GM12878 (cell line): Measurements from ENCODE around the gene MVB12B. TPM values are rescaled to one million over a fixed set of nuclear protein-coding genes. Genes with fewer than 3 reads are reported as not detected.

Experiments used
- ATAC-seq: fragments of 200-7000 bp; cut with Tn5 transposase; 3 replicates; pipeline ENCODE4 v1.9.1; 2020; ENCODE audit warnings: mild to moderate bottlenecking, moderate library complexity
- BruUV-seq: library from RNA; stranded (reverse); fragments of 400-500 nt; replicated peaks from 2 replicates; lab custom pipeline; 2021; lab: Mats Ljungman, UMichigan
- CTCF ChIA-PET: fragments of 300-600 bp; sonication (Branson Sonifier 250); formaldehyde crosslinking; extraction: SDS; loops from one replicate; lab custom pipeline; 2021; ENCODE audit warnings: inconsistent platforms; lab: Yijun Ruan, JAX
- POLR2A ChIA-PET: fragments of 350-600 bp; formaldehyde crosslinking; extraction: SDS; loops from one replicate; lab custom pipeline; 2021; ENCODE audit warnings: inconsistent platforms; lab: Charles Lee
- RAD21 ChIA-PET: fragments of 300-600 bp; sonication (Branson Sonifier 250); formaldehyde crosslinking; loops from one replicate; lab custom pipeline; 2023; ENCODE audit warnings: antibody characterized with exemption; ENCODE audit not compliant: unreplicated experiment; lab: Charles Lee
- SMC1A ChIA-PET: fragments of 300-600 bp; sonication (Branson Sonifier 250); formaldehyde crosslinking; loops from one replicate; lab custom pipeline; 2023; ENCODE audit not compliant: unreplicated experiment, uncharacterized antibody; lab: Charles Lee
- DNase-seq: peaks from one replicate; pipeline ENCODE4 v3.0.0-alpha.2; 2011; ENCODE audit warnings: low read depth, low spot score
- FAIRE-seq: peaks from 3 replicates; lab custom pipeline; 2011; peaks lifted over from hg19 to GRCh38; lab: Jason Lieb, UNC
- H2AFZ ChIP-seq: 2 replicates; pipeline ENCODE4 v1.6.0; 2011; ENCODE audit warnings: low read depth, low read length, control low read depth; ENCODE audit not compliant: control insufficient read depth
- H3K27ac ChIP-seq: 2 replicates; pipeline ENCODE4 v1.5.1; 2011; ENCODE audit warnings: control low read depth; ENCODE audit not compliant: control insufficient read depth, insufficient read depth
- H3K27me3 ChIP-seq, 2 experiments: replicated peaks in 1 of 2; 2 replicates each; pipeline versions ENCODE4 v1.6.0 to v1.6.1; 2011; ENCODE audit warnings: low read length in 1 of 2; ENCODE audit not compliant: control insufficient read depth in 2 of 2, insufficient read depth in 2 of 2
- H3K36me3 ChIP-seq, 2 experiments: 2 replicates each; pipeline ENCODE4 v1.5.1; 2011; ENCODE audit warnings: low read length in 1 of 2; ENCODE audit not compliant: control insufficient read depth in 2 of 2, insufficient read depth in 2 of 2
- H3K4me1 ChIP-seq: 2 replicates; pipeline ENCODE4 v1.6.1; 2011; ENCODE audit warnings: mild to moderate bottlenecking, low read length, moderate library complexity, mixed read lengths; ENCODE audit not compliant: control insufficient read depth, insufficient read depth
- H3K4me2 ChIP-seq: 2 replicates; pipeline ENCODE4 v1.6.0; 2011; ENCODE audit warnings: control low read depth; ENCODE audit not compliant: control insufficient read depth, insufficient read depth
- H3K4me3 ChIP-seq: fragments of 200-600 bp; sonication (generic); 2 replicates; pipeline ENCODE4 v1.5.1; 2016
- H3K79me2 ChIP-seq: 2 replicates; pipeline ENCODE4 v1.6.0; 2011; ENCODE audit warnings: low read length; ENCODE audit not compliant: control insufficient read depth, insufficient read depth
- H3K9ac ChIP-seq: 2 replicates; pipeline ENCODE4 v1.8.0; 2011; ENCODE audit warnings: low read length, control low read depth, mixed read lengths; ENCODE audit not compliant: control insufficient read depth, insufficient read depth
- H3K9me3 ChIP-seq: replicated peaks from 3 replicates; pipeline ENCODE4 v1.5.1; 2011; ENCODE audit warnings: mild to moderate bottlenecking, low read length; ENCODE audit not compliant: control insufficient read depth, insufficient read depth
- H4K20me1 ChIP-seq: 2 replicates; pipeline ENCODE4 v1.6.0; 2011; ENCODE audit not compliant: control insufficient read depth, insufficient read depth
- CBX5 ChIP-seq: sonication (generic); IDR thresholded peaks from 2 replicates; pipeline ENCODE4 v1.6.1; 2016; ENCODE audit warnings: low read depth, moderate library complexity, mild to moderate bottlenecking, inconsistent platforms
- FOXK2 ChIP-seq: fragments of 450-650 bp; IDR thresholded peaks from 2 replicates; pipeline ENCODE4 v1.6.1; 2017; ENCODE audit warnings: mild to moderate bottlenecking, moderate library complexity
- JUND ChIP-seq: IDR thresholded peaks from 2 replicates; pipeline ENCODE4 v1.6.1; 2012; ENCODE audit warnings: low read depth, mild to moderate bottlenecking, low read length, improper control_type of control experiment, moderate library complexity
- KDM1A ChIP-seq: fragments of 200-600 bp; sonication (generic); IDR thresholded peaks from 2 replicates; pipeline ENCODE4 v1.6.1; 2016; ENCODE audit warnings: borderline replicate concordance
- MTA3 ChIP-seq: IDR thresholded peaks from 2 replicates; pipeline ENCODE4 v1.6.1; 2012; ENCODE audit warnings: low read length, inconsistent platforms, borderline replicate concordance
- NFIC ChIP-seq: IDR thresholded peaks from 2 replicates; pipeline ENCODE4 v1.6.1; 2012; ENCODE audit warnings: low read depth, mild to moderate bottlenecking, inconsistent platforms, low read length, moderate library complexity
- NR2C1 ChIP-seq: fragments of 450-650 bp; IDR thresholded peaks from 2 replicates; pipeline ENCODE4 v1.6.1; 2017; ENCODE audit warnings: antibody characterized with exemption, mild to moderate bottlenecking, moderate library complexity
- NRF1 ChIP-seq: conservative IDR thresholded peaks from 2 replicates; pipeline ENCODE4 v1.6.1; 2011; ENCODE audit warnings: mild to moderate bottlenecking, low read depth, low read length, improper control_type of control experiment
- PBX3 ChIP-seq: IDR thresholded peaks from 2 replicates; pipeline ENCODE4 v1.6.1; 2011; ENCODE audit warnings: mild to moderate bottlenecking, low read depth, low read length, moderate library complexity; ENCODE audit not compliant: insufficient replicate concordance
- POLR2A ChIP-seq: IDR thresholded peaks from 2 replicates; pipeline ENCODE4 v1.6.1; 2011; ENCODE audit warnings: low read depth, mild to moderate bottlenecking, low read length
- POU2F2 ChIP-seq: IDR thresholded peaks from 3 replicates; pipeline ENCODE4 v1.6.1; 2011; ENCODE audit warnings: low read depth, mild to moderate bottlenecking, low read length, borderline replicate concordance
- REST ChIP-seq: IDR thresholded peaks from 2 replicates; pipeline ENCODE4 v1.6.1; 2012; ENCODE audit warnings: mild to moderate bottlenecking, low read depth, low read length
- SIX5 ChIP-seq: IDR thresholded peaks from 2 replicates; pipeline ENCODE4 v1.6.1; 2011; ENCODE audit warnings: mild to moderate bottlenecking, low read depth, low read length, moderate library complexity; ENCODE audit not compliant: severe bottlenecking
- SMC3 ChIP-seq: IDR thresholded peaks from 2 replicates; pipeline ENCODE4 v1.6.1; 2011; ENCODE audit warnings: low read length, improper control_type of control experiment, borderline replicate concordance
- WRNIP1 ChIP-seq: IDR thresholded peaks from 2 replicates; pipeline ENCODE4 v1.6.1; 2011; ENCODE audit warnings: low read depth, low read length, improper control_type of control experiment, borderline replicate concordance
- ZBTB4 ChIP-seq: fragments of 450-650 bp; formaldehyde crosslinking; IDR thresholded peaks from 2 replicates; pipeline ENCODE4 v1.4.0; 2022; ENCODE audit warnings: mild to moderate bottlenecking, moderate library complexity
- ZNF622 ChIP-seq: fragments of 450-650 bp; IDR thresholded peaks from 2 replicates; pipeline ENCODE4 v1.6.1; 2017; ENCODE audit warnings: mild to moderate bottlenecking, inconsistent platforms
- WGBS: methylation state at CpG from one replicate; pipeline ENCODE4 v1.1.6; 2016; ENCODE audit warnings: low lambda C conversion rate; ENCODE audit not compliant: insufficient replicate concordance, insufficient coverage; ENCODE audit errors: missing lambda C conversion rate; 5-methylcytosine and 5-hydroxymethylcytosine counted together
- in situ Hi-C: fragments of 300-500 bp; cut with MboI; formaldehyde crosslinking; loops from 9 replicates; pipeline ENCODE4 v1.14.3; 2018; ENCODE audit warnings: mixed read lengths
- intact Hi-C: fragments of 100-400 bp; cut with micrococcal nuclease; formaldehyde crosslinking; loops from one replicate; pipeline ENCODE4 v1.14.2; 2022; ENCODE audit not compliant: unreplicated experiment
- polyA plus RNA-seq, 11 experiments: library from polyadenylated mRNA; depleted of rRNA in 4 of 11; unstranded in 6 of 11; stranded (reverse) in 5 of 11; fragments of >200 nt; fragmentation: Nextera tagmentation in 4 of 11; fragmentation: Illumina TruSeq in 1 of 11; extraction: Ambion mirVana in 4 of 11; extraction: Trizol in 1 of 11; gene quantifications; 1 replicate in 1 of 11; 2 replicates in 10 of 11; pipeline versions ENCODE4 v1.2.1 to v1.2.3, GENCODE V29; 2011 to 2016; ENCODE audit warnings: inconsistent platforms in 2 of 11, missing spikeins in 2 of 11, low read depth in 1 of 11
- total RNA-seq, 4 experiments: library from RNA; depleted of rRNA in 3 of 4; stranded (reverse); fragments of >200 nt in 3 of 4; fragmentation: Illumina TruSeq in 1 of 4; extraction: Trizol in 1 of 4; gene quantifications; 2 replicates each; pipeline versions ENCODE4 v1.2.1 to v1.2.3, GENCODE V29; 2013 to 2021

MVB12B gene
- total and polyA plus RNA-seq, 10 of the 15 experiments (the other 5 are each of a cell fraction or from before 2014, with no cell fraction given) = 0.08 TPM; not detected in 9

- TF ChIP-seq FOXK2 (no peak), SMC3 (no peak)
These were observed 127.6 kb downstream of the MVB12B start (continued) for GRCh38 chr9:126454215-126454614.

DNA sequence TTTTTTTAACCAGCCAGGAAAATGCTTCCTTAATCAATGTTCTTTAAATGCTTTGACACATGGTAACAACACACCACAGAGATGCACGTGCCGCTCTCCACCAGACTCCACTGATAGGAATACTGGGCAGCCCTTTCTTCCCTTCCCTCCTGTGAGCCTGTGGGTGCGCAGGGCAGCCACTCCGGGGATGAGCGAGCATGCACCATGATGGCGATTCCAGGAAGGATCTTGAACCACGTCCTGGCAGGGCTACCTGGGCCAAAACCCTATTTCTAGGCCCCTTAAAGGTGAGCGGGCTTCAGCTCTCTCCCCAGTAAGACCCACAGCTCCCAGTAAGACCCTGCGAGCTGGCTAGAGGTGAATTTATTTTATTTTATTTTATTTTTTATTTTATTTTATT lies 128.2 kb downstream of the MVB12B start:
- SMC1A ChIA-PET = no interaction called here
- no peak for TF ChIP-seq REST
- no peak for TF ChIP-seq NFIC
- no peak for TF ChIP-seq JUND
- TF ChIP-seq ZBTB4 (CRISPR knock-in tag) = no peak
- no peak for TF ChIP-seq NRF1
- no peak for TF ChIP-seq NR2C1
- TF ChIP-seq ZNF622 = no peak
- no peak for TF ChIP-seq PBX3
- no peak for TF ChIP-seq POU2F2
- no peak for TF ChIP-seq WRNIP1
- TF ChIP-seq KDM1A = no peak
- no peak for TF ChIP-seq CBX5
- TF ChIP-seq SIX5 = no peak
- no peak for TF ChIP-seq POLR2A
- no peak for TF ChIP-seq MTA3

More for the DNA sequence above, 128.2 kb downstream of the MVB12B start:
- Histone ChIP-seq H4K20me1 (no peaks in the 10 kb centered on the region), H3K4me3 (no peak overlapping the region), H3K4me1 (no peaks in the 10 kb centered on the region), H3K27ac (no peak overlapping the region), H2AFZ (no peak overlapping the region), H3K79me2 (no peaks in the 10 kb centered on the region), H3K36me3 (no peaks in the 10 kb centered on the region), H3K4me2 (no peak overlapping the region), H3K27me3 (no peaks in the 10 kb centered on the region; a peak in 1 of 4 replicates), H3K9me3 (no peaks in the 10 kb centered on the region), H3K9ac (no peak overlapping the region)
- DNase-seq = no peak
- BruUV-seq = no TSS peak
- CTCF ChIA-PET = no interaction called here
- 59% methylated on average over 9 of the region's 9 CpGs for WGBS
- POLR2A ChIA-PET = no interaction called here
- ATAC-seq = no peak
- RAD21 ChIA-PET = no interaction called here
- intact Hi-C loops (no loop called here), in situ Hi-C loops (no loop called here)
- no peak for FAIRE-seq
